Left ventricle myocardium inferior (tissue), 1 donor: Measurements from ENCODE around the gene RIN3. TPM values are rescaled to one million over a fixed set of nuclear protein-coding genes. Genes with fewer than 3 reads are reported as not detected.

Source experiments
- DNase-seq: peaks from one replicate; pipeline ENCODE4 v3.0.0-alpha.2; 2020
- H3K27ac ChIP-seq: fragments of 200-600 bp; replicated peaks from 2 replicates; pipeline ENCODE4 v1.8.0; 2021
- H3K27me3 ChIP-seq: fragments of 200-600 bp; 2 replicates; pipeline ENCODE4 v1.8.0; 2021; ENCODE audit warnings: low read depth
- H3K36me3 ChIP-seq: fragments of 200-600 bp; 2 replicates; pipeline ENCODE4 v1.8.0; 2021
- H3K4me1 ChIP-seq: fragments of 200-600 bp; 2 replicates; pipeline ENCODE4 v1.8.0; 2021
- H3K4me3 ChIP-seq: fragments of 200-600 bp; 2 replicates; pipeline ENCODE4 v1.8.0; 2021; ENCODE audit warnings: mild to moderate bottlenecking, moderate library complexity
- H3K9me3 ChIP-seq: fragments of 200-600 bp; replicated peaks from 2 replicates; pipeline ENCODE4 v1.8.0; 2021
- CTCF ChIP-seq: fragments of 200-600 bp; IDR thresholded peaks from 2 replicates; pipeline ENCODE4 v1.8.0; 2021; ENCODE audit warnings: antibody characterized with exemption, mild to moderate bottlenecking, borderline replicate concordance
- intact Hi-C: fragments of 100-400 bp; cut with micrococcal nuclease; formaldehyde crosslinking; loops from one replicate; pipeline ENCODE4 v1.11.0; 2022
- total RNA-seq: library from RNA; stranded (reverse); fragmentation: NEBNext Ultra II Directional; extraction: Animal tissue kit (Norgen Biotek cat#: 25700); gene quantifications from one replicate; pipeline ENCODE4 v1.2.1, GENCODE V29; 2021
- donor health status: DM: no; HTN: yes; CAD: no; lungs with severe emphysema.

The RIN3 gene
- total RNA-seq, 1 donor from 2014 or later, result 13.8 TPM

GRCh38 chr14:92695562-92695961 lies 182.0 kb downstream of the RIN3 start:
- Histone ChIP-seq H3K27ac (no peak overlapping the region), H3K4me3 (no peak overlapping the region), H3K9me3 (no peaks in the 10 kb centered on the region), H3K4me1 (peaks cover 24% of the 10 kb centered on the region), H3K27me3 (no peaks in the 10 kb centered on the region), H3K36me3 (no peaks in the 10 kb centered on the region)
- no peak for DNase-seq
- no peak for TF ChIP-seq CTCF
- intact Hi-C loops, result no loop called here

DNA sequence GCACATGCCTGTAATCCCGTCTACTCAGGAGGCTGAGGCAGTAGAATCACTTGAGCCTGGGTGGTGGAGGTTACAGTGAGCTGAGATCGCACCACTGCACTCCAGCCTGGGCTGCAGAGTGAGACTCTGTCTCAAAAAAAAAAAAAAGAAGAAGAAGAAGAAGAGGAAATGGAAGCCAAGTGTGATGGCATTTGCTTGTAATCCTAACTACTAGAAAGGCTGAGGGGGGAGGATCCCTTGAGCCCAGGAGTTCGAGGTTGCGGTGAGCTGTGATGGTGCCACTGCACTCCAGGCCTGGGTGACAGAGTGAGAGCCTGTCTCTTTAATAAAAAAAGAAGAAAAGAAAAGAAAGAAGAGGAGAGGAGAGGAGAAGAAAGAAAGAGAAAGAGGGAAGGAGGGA lies 182.8 kb downstream of the RIN3 start:
- no peak overlapping the region for H3K27ac ChIP-seq
- no peaks in the 10 kb centered on the region for H3K36me3 ChIP-seq
- TF ChIP-seq CTCF, result no peak

DNA sequence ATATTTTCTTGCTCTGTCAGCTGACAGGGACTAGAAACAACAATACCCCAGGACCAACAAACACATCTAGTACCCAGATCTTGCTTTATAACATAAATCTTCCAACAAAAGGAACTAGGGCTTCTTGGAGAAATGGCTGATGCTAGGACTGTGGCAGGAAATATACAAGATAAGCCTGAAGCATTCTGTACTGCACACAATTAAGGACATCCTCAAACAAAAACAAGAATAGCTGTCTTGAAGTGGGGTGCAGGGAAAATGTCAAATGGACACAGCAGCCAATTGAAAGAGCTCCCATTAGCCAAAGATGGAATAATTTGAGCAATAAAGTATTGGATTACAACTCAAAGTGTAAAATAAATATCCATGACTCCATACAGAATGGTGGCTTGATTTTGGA lies 184.8 kb downstream of the RIN3 start:
- TF ChIP-seq CTCF, result no peak
- Histone ChIP-seq H3K36me3 (peaks cover 9% of the 10 kb centered on the region), H3K4me3 (no peak overlapping the region), H3K27me3 (no peaks in the 10 kb centered on the region), H3K27ac (no peak overlapping the region), H3K9me3 (no peaks in the 10 kb centered on the region), H3K4me1 (peaks cover 8% of the 10 kb centered on the region)
- intact Hi-C loops, result no loop called here
- DNase-seq, result no peak

More for the DNA sequence above, 182.8 kb downstream of the RIN3 start:
- Histone ChIP-seq H3K9me3 (no peaks in the 10 kb centered on the region), H3K4me1 (peaks cover 24% of the 10 kb centered on the region), H3K4me3 (no peak overlapping the region), H3K27me3 (no peaks in the 10 kb centered on the region)
- DNase-seq, result no peak
- intact Hi-C loops, result no loop called here

DNA sequence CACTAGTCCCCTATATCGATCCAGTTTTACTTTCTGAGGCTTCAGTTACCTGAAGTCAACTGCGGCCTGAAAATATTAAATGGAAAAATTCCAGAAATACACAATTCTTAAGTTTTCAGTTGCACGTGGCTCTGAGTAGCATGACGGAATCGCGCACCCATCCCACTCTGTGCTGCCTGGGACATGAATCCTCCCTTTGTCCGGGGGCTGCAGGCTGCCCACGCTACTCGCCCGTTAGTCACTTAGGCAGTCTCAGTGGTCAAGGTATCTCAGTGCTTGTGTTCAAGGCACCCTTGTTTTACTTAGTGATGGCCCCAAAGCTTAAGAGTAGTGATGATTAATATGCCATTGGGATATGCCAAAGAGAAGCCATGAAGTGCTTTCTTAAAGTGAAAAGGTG lies 188.2 kb downstream of the RIN3 start:
- intact Hi-C loops, result no loop called here
- no peaks in the 10 kb centered on the region for H3K27me3 ChIP-seq
- TF ChIP-seq CTCF, result no peak
- H3K9me3 ChIP-seq, result no peaks in the 10 kb centered on the region
- H3K4me3 ChIP-seq, result no peak overlapping the region
- peaks cover 43% of the 10 kb centered on the region for H3K36me3 ChIP-seq
- no peak for DNase-seq
- H3K4me1 ChIP-seq, result no peaks in the 10 kb centered on the region
- H3K27ac ChIP-seq, result no peak overlapping the region

GRCh38 chr14:92702441-92702918 lies 188.9 kb downstream of the RIN3 start:
- Histone ChIP-seq H3K36me3 (peaks cover 50% of the 10 kb centered on the region), H3K9me3 (no peaks in the 10 kb centered on the region), H3K27ac (no peak overlapping the region), H3K27me3 (no peaks in the 10 kb centered on the region), H3K4me3 (no peak overlapping the region), H3K4me1 (no peaks in the 10 kb centered on the region)
- no peak for TF ChIP-seq CTCF
- intact Hi-C loops, result no loop called here
- DNase-seq, result no peak

- intact Hi-C loops, result no loop called here
- H3K4me3 ChIP-seq, result no peak overlapping the region
- no peaks in the 10 kb centered on the region for H3K9me3 ChIP-seq
- peaks cover 51% of the 10 kb centered on the region for H3K36me3 ChIP-seq
- no peak overlapping the region for H3K27ac ChIP-seq
- H3K27me3 ChIP-seq, result no peaks in the 10 kb centered on the region
- no peak for DNase-seq
- H3K4me1 ChIP-seq, result no peaks in the 10 kb centered on the region
- no peak for TF ChIP-seq CTCF
Measured at GRCh38 chr14:92703516-92703915, 189.9 kb downstream of the RIN3 start.
